DMS 273 (cell line): ENCODE results near the gene ACTN3.
"Not testable (repeated sequence)": the region's sequence is repeated elsewhere in the genome, so short reads cannot be mapped to it uniquely, and the experiment has no call there.

Experiments used
- DNase-seq: peaks from one replicate; lab custom pipeline; 2025; ENCODE audit not compliant: unreplicated experiment; lab: John Stamatoyannopoulos, UW

The ACTN3 gene

DNA sequence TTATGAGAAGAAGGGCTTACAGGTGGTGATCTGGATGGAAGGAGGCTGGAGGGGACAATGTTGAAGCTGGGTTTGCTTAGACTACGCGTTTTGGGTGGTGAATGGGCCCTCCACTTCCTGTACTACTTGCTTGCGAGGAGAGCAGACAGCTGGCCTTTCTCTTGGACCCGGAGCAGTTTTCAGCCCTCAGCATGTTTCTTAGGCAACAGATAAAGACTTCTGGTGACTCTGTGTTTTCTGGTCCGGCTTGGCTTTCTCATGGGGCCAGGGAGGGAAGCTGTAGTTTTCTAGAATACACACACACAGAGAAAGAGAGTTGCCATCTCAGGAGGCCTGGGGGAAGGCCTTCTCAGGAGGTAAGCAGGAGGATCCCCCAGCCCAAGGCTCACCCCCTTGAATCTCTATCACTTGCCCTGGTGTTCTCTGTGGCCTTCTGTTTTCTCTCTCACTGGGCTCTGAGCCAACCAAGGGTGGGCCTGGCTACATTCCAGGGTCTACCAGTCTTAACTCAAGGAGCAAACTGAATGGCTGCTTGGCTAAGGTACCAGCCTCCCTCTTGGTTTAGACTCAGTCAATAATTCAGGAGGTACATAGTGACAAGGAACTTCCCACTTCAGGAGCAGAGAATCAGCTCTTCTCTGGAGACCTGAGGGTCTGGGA lies 48.7 kb downstream of the ACTN3 start:
- DNase-seq = peak; percentile 51

DNA sequence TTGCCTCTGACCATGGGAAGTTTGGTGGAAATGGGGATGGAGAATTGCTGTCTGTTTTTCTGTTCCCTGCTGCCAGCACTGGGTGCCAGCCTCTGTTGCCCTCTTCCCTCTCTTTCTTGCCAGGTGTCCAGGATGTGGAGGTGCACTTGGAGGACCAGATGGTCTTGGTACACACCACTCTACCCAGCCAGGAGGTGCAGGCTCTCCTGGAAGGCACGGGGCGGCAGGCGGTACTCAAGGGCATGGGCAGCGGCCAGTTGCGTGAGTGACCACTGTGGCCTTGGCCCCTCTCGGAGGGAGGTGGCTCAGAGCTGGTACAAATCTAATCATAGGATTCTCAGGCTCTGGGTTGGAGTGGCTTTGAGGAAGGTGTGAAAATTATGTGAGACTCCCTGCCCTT lies 52.3 kb downstream of the ACTN3 start:
- DNase-seq = no peak

GRCh38 chr11:66600219-66600618 lies 53.5 kb downstream of the ACTN3 start:
- DNase-seq = no peak

DNA sequence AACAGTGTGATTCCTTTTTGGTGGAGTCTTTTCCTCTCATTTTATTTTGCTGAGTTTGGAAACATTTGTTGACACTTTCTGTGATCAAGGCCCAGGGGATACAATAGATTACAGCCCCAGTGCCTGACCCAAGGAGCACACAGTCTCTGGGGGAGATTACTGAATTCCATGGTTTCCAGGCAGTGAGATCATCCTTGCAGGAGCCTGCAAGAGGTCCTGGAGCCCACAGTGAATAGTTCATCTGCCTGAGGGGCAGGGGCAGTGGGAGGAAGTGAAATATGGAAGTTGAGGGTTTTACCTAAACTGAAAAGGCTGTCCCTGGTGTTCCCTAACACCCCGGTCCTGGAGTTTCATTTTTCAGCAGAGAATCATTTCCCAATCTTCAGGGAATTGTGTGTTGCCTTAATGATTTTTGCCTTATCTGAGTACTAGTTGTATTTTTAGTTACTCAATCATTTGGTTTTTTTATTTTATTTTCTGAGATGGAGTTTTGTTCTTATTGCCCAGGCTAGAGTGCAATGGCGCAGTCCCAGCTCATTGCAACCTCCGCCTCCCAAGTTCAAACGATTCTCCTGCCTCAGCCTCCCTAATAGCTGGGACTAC lies 54.0 kb downstream of the ACTN3 start:
- no peak for DNase-seq

- no peak for DNase-seq
Measured at GRCh38 chr11:66603072-66603471, 56.4 kb downstream of the ACTN3 start.

GRCh38 chr11:66604155-66604554 lies 57.5 kb downstream of the ACTN3 start:
- DNase-seq = no peak

DNA sequence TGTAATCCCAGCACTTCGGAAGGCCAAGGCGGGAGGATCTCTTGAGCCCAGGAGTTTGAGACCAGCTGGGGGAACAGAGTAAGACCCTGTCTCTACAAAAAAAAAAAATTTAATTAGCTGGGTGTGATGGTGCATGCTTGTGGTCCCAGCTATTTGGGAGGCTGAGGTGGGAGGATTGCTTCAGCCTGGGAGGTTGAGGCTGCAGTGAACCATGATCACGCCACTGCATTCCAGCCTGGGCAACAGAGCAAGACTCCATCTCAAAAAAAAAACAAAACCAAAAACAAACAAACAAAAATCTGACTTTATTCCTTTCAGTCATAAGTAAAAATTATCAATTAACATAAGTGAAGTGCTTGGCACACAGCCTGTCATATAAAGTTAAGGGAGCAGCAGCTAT lies 59.9 kb downstream of the ACTN3 start:
- DNase-seq = not testable (repeated sequence)

GRCh38 chr11:66607126-66607834 lies 60.6 kb downstream of the ACTN3 start:
- peak; percentile 41 for DNase-seq

- no peak for DNase-seq
Measured at GRCh38 chr11:66609721-66610617, 63.3 kb downstream of the ACTN3 start.

GRCh38 chr11:66612458-66612857 lies 65.8 kb downstream of the ACTN3 start:
- no peak for DNase-seq
